GM19193 (cell line): ENCODE data around the gene MBIP.

Experiments
- POLR2A ChIP-seq: IDR thresholded peaks from 4 replicates; pipeline ENCODE4 v1.6.1; 2011; ENCODE audit not compliant: insufficient read depth, insufficient read length; ENCODE audit errors: extremely low read depth

MBIP gene

GRCh38 chr14:36320200-36320896 is at the start of gene MBIP:
MBIP (minus strand) TSS chr14:36320637; CDS start chr14:36320588, 49 bp downstream.
- TF ChIP-seq POLR2A: peak; percentile 53

DNA sequence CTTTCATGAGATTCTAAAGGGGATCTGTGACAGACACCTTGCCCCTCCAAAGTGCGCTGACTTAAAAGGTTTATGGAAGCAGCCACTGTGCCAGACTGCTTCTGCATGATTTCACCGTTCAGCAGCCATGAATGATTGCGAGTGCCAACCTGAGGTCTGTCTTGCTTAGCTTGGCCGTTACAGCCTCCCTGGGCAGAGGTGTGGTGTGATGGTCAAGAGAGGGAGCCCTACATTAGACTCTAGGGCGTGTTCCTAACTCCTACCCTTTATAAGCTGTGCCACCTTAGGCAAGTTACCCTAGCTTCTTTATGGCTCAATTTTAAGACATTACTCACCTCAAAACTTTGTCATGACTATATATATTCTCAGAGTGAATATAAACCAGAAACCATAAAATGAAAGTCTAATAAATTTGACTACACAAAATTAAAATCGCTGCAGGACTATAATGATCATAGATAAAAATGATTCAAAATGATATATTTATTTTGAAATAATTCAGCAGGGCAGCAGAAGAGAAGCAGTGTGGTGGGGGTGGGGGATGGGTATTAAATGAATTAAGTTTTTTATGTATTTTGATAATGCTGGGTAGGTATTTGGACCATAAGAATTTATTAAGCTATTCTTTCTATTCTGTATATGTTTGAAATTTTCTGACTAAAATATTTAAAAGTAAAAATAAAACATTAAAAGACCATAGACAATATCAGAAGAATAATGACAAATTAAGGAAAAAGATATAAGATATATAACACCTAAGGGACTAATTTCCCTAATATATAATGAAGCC is 47.7 kb upstream of the MBIP start:
- TF ChIP-seq POLR2A: no peak

DNA sequence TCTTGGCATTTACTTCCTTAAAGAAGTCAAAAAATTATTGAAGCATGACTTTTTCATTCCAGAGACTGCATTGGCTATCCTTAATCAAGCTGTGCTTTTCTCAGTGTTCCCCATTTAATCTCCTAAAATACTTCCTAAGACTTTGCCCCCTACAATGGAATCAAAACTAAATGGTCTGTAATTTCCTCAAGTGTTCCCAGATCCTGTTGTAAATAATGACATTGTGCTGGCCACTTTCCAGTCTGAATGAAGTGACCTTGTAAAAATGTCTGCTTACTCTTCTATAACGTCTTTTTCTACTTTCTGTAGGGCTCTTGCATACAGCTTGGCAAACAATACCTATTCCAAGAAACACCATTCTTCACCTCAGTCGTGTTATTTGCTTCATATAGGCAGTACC is 45.3 kb upstream of the MBIP start:
- no peak for TF ChIP-seq POLR2A

GRCh38 chr14:36363704-36364103 is 43.3 kb upstream of the MBIP start:
- no peak for TF ChIP-seq POLR2A

- no peak for TF ChIP-seq POLR2A
These were observed 42.2 kb upstream of the MBIP start for GRCh38 chr14:36362648-36363047.

- no peak for TF ChIP-seq POLR2A
These were observed 40.9 kb upstream of the MBIP start for GRCh38 chr14:36361210-36361853.

DNA sequence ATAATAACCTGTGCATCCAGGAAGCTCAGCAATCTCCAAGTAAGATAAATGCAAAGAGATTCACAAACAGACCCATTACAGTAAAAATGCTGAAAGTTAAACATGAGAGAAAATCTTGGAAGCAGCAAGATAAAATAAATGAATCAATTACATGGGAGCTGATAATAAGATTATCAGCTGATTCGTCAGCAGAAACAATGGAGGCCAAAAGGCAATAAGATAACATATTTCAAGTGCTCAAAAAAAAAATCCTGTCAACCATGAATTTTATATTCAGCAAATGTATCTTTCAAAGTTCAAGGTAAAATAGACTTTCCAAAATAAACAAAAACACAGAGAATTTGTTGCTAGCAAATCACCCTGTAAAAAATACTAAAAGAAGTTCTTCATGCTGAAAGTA is 36.4 kb upstream of the MBIP start:
- TF ChIP-seq POLR2A: no peak

DNA sequence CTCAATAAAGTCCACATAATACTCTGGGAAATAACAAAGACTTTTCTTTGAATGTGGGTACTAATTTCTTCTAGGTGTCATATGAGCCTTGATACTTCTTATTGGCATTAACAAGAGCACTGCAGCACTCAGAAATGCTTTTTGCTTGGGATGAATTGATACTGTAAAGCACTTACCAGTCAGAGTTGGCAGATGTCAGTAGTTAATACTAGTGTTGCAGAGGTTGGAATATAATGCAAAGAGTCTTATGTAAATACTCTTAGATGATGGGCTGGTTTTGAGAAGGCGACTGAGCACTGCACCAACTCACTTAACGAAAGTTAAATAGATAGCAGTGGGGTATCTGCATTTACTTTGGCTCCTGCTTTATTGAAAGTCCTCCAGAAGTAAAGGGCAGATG is 25.6 kb upstream of the MBIP start:
- TF ChIP-seq POLR2A: no peak

- no peak for TF ChIP-seq POLR2A
These were observed 23.8 kb upstream of the MBIP start for GRCh38 chr14:36344211-36344610.

GRCh38 chr14:36340276-36340890 is 19.9 kb upstream of the MBIP start:
- TF ChIP-seq POLR2A: no peak

- TF ChIP-seq POLR2A: no peak
These were observed 19.4 kb upstream of the MBIP start for GRCh38 chr14:36339816-36340215.

GRCh38 chr14:36333119-36333518 is 12.7 kb upstream of the MBIP start:
- TF ChIP-seq POLR2A: no peak

DNA sequence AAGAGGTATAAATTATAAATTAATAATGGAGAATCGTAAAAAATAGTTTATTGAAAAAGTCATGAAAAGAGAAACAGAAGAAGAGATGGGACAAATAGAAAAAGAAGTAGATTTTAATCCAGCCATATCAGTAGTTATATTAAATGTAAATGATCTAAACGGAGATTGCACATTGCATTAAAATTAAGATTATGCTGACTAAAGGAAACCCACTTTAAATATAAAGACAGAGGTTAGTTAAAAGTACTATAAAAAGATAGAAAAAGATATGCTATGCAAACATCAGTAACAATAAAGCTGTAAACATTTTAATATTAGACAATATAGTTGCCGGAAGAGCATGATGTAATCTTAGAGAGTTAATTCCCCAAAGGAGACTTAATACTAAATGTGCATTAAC is 5.4 kb upstream of the MBIP start:
- no peak for TF ChIP-seq POLR2A

GRCh38 chr14:36324897-36325296 is 4.5 kb upstream of the MBIP start:
- TF ChIP-seq POLR2A: no peak

DNA sequence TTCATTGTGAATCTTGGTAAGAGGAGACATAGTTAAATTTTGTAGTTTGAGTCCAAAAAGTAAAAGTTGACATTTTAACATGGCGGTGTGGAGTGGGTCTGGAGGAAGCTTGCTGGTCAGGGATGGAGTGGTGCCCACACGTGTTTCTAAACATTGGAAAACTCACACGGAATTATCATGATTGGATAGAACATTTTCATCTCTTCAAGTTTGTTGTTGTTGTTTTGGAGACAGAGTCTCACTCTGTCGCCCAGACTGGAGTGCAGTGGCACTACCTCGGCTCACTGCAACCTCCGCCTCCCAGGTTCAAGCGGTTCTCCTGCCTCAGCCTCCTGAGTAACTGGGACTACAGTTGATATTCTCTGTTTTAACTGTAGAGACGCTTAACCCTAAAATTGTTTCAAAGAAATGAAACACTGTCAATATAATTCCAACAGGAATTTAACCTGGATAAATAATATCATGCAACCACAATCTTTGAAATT is 502 bp upstream of the MBIP start:
- TF ChIP-seq POLR2A: no peak
